GM04504 (cell line): Measurements from ENCODE around the gene ADAM11.

Experiments used
- DNase-seq: peaks from one replicate; pipeline ENCODE4 v3.0.0-alpha.2; 2012; ENCODE audit warnings: low read depth

Gene ADAM11

DNA sequence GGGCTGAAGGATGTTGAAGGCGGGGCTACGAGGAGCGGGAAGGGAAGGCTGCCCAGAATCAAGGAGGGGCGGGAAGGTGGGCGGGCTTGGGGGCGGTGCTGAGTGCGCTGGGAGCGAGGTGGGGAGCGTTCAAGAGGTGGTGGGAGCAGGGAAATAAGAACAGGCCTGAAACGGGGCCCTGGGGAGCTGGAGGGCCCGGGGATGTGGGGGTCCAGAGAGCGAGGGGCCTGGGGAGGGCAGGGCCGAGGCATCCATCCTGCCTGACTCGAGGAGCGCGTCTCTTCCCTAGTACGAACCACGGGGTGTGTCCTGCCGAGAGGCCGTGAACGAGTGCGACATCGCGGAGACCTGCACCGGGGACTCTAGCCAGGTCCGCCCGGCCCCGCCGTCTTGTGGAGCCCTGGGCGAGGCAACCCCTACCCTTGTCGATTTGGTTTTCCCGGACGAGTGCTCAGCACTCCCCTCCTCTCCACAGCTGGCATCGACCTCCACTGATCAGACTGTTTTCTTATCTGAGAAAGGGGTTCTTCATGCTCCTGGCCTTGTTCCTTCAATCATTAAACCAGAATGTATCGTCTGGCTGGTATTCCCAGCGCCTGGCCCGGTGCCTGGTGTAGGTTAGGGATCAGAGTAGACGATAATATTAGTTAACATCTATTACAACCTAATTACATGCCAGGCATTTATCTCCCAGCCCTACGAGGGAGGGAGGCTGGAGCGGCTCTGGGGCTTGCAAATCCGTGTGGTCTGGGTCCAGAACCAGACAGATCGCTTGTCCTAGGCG is 17.2 kb downstream of the ADAM11 start:
- no peak for DNase-seq

DNA sequence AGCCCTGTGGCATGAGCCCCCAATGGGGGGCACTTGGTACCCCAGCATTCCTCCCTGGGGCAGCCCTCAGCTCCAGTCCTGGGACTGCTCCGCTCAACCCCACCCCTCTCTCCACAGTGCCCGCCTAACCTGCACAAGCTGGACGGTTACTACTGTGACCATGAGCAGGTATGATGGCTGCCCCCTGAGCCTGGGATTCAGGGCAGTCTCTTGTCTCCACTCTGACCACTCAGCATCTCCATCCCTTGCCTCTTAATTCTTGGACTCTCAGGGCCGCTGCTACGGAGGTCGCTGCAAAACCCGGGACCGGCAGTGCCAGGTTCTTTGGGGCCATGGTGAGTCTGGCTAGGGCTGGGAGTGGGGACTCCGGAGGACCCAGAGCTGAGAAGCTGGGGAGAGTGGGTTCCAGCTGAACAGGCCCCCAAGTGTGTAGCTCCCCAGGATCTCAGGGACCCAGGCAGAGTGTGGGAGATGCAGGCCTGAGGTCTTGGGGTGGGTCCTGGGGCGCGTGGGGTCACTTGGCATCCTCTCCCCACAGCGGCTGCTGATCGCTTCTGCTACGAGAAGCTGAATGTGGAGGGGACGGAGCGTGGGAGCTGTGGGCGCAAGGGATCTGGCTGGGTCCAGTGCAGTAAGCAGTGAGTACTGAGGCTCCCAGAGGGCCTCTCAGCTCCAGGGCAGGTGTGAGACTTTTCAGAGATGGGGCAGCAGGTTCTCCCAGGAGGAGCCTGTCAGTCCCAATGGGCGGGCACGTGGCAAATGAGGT is 18.0 kb downstream of the ADAM11 start:
- no peak for DNase-seq

DNA sequence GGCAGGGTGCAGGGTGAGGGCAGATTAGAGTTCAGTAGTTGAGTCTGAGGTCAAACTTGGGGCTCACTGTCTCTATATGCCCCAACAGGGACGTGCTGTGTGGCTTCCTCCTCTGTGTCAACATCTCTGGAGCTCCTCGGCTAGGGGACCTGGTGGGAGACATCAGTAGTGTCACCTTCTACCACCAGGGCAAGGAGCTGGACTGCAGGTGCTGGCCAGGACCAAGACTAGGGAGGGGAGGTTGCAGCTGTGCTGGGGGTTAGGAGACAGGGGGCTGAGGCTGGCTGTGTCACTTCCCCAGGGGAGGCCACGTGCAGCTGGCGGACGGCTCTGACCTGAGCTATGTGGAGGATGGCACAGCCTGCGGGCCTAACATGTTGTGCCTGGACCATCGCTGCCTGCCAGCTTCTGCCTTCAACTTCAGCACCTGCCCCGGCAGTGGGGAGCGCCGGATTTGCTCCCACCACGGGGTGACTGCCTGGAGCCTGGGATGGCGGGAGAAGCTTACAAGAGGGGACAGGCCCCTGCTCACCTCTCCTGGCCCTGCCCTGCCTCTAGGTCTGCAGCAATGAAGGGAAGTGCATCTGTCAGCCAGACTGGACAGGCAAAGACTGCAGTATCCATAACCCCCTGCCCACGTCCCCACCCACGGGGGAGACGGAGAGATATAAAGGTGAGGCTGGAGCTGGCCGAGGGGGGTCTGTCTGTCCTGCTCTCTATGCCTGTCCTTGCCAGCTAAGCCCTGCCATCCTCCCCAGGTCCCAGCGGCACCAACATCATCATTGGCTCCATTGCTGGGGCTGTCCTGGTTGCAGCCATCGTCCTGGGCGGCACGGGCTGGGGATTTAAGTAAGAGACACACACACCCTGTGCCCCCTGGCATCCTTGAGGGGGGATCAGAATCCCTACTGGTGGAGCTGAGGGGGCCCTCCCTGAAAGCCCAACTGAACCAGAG is 18.9 kb downstream of the ADAM11 start:
- DNase-seq = no peak

DNA sequence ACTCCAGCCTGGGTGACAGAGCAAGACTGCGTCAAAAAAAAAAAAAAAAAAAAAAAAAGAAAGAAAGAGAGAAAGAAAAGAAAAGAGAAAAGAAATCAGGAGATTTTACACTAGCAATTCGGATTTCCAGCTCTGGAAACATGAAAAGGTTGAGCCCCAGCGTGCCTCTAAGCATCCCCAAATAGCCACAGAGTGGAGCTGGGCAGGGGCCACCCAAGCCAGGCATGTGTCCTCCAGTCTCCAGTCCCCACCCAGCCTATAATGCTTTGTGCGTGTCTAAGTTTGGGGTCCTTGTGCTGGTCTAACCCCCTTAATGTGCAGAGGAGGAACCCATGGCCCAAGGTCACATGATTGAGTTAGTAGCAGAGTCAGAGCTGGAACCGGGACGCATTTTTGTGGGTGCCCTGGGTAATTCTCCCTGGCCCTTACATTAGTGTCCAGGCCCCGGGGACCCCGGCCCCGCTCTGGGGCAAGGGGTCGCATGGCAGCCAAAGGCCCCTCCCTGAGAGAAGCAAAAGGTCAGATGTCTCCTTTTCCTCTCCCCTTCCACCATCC is 19.9 kb downstream of the ADAM11 start:
- DNase-seq = no peak

DNA sequence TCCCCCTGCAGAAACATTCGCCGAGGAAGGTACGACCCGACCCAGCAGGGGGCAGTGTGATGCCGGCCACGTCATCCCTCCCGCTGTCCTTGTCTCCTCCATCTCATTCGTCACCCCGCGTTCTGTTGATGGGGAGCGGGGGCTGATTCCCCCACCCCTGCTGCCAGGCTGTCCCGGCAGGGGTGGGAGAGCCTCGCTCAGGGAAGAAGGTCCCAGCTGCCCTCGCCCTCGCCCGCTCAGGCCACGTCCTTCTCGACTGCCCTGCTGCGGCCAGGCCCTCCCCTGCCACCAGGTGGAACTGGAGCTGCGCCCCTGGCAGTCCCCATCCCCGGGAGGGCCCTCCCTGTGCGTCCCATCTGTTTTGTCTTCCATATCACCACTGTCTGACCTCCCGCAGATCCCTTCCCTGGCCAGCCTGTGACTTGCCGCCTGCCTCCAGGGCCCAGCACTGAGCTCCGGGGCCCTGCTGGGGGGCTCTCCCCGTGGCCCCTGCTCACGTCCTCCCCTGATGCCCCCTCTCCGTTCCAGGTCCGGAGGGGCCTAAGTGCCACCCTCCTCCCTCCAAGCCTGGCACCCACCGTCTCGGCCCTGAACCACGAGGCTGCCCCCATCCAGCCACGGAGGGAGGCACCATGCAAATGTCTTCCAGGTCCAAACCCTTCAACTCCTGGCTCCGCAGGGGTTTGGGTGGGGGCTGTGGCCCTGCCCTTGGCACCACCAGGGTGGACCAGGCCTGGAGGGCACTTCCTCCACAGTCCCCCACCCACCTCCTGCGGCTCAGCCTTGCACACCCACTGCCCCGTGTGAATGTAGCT is 20.6 kb downstream of the ADAM11 start:
- DNase-seq = peak; percentile 50

DNA sequence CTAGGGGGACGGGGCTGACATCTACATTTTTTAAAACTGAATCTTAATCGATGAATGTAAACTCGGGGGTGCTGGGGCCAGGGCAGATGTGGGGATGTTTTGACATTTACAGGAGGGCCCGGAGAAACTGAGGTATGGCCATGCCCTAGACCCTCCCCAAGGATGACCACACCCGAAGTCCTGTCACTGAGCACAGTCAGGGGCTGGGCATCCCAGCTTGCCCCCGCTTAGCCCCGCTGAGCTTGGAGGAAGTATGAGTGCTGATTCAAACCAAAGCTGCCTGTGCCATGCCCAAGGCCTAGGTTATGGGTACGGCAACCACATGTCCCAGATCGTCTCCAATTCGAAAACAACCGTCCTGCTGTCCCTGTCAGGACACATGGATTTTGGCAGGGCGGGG is 21.4 kb downstream of the ADAM11 start:
- DNase-seq = no peak

DNA sequence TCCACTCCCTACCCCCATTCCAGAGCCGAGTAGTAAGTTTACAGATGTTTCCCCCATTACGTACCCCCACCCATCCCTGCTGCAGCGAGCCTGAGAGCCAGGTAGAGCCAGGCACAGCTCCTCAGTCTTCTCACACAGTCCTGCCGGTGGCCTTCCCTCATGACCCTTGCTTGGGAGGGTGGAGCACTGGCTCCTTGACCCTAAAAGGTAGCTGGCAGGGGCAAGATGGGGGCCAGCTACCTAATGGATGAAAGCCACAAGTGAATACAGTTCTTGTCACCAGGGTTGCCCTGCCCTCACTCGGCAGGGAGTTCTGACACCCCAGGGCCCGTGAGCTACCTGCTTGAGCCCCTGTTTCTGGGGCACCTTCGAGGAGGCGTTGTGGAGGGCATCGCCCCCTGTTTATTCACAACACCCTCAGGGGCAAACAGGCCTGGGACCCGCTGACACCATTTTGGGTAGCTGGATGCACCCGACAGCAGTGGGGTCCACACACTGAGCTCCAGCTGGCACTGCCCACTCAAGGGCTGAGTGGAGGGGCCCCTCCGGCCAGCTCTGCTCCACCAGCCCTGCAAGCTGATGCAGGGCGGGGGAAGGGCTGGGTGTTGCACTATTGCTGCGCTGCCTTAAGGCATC is 22.2 kb downstream of the ADAM11 start:
- DNase-seq = no peak

DNA sequence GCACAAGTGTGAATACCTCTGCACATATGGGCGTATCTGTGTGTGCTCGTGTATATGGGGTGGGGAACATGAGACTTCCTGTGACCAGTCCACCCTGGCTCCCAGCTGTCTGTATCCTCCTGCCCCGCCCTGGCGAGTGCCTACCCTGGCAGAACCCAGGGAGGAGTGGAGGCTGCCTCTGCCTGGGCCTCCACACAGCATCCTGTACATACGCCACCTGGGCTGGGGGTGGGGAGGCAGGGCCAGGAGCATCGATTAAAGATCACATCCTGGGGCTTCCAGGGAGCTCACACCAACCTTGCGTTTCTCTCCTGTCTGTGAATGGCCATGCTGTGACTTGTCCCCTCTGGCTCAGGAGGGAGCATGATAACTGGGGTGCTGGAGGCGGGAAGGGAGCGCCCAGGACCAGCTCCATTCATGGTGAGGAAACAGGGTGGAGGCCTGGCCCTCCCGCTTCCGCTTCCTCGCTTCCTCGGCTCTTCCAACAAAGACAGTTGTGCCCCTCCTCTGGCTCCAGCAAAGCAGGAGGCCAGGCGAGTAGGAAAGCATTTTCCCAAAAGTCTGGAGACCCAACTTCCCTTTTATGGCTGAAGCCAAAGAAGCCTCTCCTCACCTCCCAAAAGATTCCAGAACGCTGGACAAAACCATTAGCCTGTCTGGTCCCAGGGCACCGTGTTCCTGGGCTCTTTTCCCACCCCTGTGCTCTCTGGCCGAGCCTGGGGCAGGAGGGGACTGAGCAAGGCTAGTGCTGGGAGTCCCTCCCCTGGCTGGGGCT is 22.9 kb downstream of the ADAM11 start:
- no peak for DNase-seq

DNA sequence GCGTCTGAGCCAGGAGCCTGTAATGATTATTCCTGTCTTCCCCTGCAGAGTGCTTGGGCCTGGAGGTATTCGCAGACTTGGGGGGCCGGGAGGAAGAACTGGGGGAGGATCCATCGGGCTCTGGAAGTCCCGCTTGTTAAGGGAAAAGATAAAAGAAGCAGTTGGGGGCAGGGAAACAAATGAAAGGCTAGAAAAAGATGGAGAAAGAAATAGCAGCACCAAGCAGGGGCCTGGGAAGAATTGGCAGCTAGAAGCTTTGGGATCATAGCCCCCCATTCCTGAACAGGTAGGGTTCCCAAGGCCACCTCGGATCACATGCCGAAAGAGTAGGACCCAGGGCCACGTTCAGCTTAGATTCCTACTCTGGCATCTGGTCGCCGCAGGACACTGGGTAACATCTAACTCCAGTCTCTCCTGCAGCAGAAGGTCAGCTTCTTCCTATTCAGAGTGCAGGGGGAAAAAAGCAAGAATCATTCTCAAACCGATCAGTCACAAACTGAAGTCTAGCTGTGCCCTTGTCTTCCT is 23.6 kb downstream of the ADAM11 start:
- no peak for DNase-seq

DNA sequence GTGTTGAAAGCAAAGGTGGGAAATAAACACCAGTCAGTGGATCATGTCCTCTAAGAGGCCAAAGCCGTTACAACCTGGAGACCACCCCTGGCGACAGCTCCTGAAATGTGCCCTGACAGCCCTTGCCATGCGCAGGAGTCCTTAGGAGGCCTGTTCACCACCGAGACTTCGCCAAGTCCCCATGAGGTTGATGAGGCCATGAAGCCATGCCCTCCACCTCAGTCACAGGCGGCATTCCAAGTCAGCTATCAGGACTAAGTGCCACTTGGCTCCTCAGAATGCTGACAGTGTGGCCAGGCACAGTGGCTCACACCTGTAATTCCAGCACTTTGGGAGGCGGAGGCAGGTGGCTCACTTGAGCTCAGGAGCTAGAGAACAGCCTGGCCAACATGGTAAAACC is 27.1 kb downstream of the ADAM11 start:
- no peak for DNase-seq

DNA sequence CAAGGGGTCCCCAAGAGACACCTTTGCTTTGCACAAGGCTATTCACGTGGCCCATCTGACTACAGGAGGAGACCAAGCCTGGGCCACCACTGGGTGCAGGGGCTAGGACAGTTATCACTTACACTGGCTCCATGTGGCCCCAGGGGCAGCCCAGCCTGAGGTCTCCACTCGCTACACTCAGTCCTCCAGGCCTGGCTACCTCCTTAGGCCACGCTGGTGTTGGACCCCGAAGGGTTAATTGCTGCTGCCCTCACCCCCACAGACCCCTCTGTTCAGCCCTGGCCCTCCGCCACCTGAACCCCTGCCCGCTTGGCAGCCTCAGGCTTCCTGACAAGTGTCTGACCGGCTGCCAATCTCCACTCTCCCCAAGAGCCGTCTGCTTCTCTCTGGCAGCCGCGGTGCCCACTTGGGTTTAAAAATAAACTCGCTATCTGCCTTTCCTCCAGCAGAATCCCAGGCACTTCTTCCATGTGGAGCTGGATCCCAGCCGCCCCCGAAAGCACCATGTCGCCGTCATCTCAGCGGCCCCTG is 27.8 kb downstream of the ADAM11 start:
- no peak for DNase-seq

DNA sequence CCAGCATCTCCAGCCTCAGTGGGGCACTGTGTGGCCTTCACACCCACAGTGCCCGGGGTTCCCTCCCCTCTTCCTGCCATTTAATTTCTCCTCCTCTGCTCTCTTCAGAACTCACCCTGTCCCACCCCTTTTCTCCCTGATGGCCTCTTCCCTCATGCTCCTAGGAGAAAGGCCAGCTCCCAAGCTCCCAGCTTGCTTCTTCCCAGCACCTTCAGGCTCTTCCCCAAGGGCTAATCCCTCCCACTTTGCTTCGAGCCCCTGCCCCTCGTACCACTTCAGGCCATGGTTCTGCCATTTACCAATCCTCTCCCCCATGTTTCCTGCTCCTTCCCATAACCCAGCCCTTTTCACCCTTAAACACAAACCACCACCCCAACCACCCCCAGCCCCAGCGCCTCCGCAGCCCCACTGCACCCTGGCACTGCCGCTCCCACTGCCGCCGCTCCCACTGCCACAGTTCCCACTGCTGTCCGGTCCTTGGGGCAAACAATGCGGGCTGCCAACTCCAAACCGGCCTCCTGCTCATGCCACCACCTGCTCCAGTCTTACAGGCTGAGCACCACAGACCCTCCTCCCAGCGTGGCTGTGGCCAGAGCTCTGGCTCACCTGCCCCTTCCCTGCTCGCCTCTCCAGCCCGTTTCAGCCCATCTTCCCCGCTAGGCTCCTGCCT is 28.6 kb downstream of the ADAM11 start:
- DNase-seq = no peak

DNA sequence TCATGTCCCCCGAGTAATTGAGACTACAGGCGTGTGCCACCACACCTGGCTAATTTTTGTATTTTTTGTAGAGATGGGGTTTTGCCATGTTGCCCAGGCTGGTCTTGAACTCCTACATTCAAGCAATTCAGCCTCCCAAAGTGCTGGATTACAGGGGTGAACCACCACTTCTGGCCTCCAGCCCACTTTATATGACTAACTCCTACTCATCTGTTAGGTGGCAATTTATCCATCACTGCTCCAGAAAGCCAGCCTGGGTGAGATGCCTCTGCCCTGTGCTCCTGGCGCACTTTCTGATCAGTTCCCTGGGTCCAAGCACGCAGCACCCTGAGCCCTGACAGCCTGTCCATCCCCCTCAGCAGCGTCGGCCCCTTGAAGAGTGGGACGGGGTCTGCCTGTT is 29.4 kb downstream of the ADAM11 start:
- no peak for DNase-seq

DNA sequence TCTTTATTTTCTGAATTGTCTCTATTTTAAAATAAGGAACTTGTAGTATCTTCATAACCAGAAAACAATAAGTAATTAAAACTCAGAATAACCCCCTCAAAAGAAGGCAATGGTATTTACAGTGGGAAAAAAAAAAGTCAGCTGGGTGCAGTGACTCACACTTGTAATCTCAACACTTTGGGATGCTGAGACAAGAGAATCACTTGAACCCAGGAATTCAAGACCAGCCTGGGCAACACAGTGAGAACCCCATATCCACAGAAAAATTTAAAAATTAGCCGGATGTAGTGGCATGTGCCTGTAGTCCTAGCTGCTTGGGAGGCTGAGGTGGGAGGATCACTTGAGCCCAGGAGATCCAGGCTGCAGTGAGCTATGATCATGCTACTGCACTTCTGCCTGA is 33.5 kb downstream of the ADAM11 start:
- no peak for DNase-seq

DNA sequence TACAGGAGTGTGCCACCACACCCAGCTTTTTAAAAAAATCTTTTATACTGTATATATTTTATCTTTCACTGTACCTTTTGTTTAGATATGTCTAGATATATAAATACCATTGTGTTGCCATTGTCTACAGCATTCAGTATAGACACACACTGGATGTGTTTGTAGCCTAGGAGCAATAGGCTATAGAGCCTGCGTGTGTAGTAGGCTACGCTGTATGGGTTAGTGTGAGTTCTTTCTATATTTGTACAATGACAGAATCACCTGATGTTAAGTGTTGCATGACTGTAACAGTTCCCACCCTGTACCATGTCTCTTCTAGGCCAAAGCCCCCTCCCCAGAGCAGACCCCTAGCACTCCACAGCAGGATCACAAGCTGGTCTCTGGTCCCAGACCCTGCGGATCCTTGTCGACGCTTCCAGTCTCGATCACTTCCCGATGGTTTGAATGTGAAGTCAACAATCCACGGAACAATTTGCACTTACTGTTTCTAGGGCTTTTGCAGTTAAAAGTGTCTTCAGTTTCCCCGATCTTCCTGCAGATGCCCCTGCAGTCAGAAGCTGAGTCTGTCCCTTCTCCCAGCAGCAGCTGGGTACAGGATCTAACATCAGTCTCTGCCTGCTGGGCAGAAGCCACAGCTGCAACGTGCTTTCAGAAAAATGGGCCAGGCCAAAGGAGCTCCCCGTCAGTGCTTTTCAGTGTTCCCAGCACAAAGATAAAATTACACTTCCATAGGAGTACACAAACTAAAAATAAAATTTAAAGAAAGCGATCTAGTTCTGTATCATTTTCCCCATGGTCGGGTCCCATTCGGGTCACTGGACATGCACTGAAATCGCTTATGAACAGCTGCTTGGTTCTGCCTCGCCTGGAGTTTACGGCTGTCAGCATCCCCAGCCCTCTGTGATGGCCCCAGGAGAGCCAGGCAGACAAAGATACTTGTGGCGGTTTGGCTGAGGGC is 35.4 kb downstream of the ADAM11 start:
- no peak for DNase-seq

DNA sequence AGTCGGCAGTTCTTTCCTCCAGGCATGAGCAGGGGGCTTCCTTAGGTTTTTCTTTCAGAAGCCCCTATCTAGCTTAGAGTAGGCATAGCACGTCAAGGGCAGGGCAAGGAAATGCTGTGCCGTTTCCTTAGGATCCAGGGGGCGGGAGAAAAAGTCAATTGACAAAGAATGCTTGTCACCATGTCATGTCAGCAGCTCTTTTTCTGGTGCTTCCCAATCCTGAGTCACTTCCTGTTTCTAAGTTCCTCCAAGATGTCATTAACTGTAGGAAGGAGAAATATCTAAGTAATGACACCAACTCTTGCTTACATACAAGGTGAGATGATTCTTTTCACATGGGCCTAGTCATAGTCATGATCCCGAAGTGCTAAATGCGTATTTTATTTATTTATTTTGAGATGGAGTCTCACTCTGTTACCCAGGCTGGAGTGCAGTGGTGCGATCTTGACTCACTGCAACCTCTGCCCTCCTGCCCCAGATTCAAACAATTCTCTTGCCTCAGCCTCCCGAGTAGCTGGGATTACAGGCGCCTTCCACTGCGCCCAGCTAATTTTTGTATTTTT is 36.1 kb downstream of the ADAM11 start:
- DNase-seq = peak; percentile 77

DNA sequence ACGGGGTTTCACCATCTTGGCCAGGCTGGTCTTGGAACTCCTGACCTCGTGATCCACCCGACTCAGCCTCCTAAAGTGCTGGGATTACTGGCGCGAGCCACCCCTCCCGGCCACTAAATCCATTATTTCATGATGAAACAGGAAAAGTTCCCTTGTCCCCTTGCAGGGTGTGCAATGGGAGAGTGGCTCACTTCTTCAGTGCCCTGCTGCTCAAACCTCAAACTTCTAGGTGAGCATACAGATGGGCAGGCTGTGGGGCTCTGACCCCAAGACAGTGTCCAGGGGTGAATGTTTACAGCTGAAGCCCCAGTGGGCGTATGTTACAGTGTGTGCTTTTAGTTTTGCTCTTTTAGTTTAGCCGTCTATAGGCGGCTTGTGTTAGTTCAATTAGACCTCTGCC is 36.6 kb downstream of the ADAM11 start:
- DNase-seq = no peak
